CD14-positive monocyte (primary cell): Measurements from ENCODE around the gene PDGFB. TPM values are rescaled to one million over a fixed set of nuclear protein-coding genes. Genes with fewer than 3 reads are reported as not detected.

Experiments
- DNase-seq, 3 donors: peaks; one replicate each; pipeline ENCODE4 v3.0.0-alpha.2; 2011 to 2022
- H2AFZ ChIP-seq: 2 replicates; pipeline ENCODE4 v1.6.0; 2012; ENCODE audit warnings: mild to moderate bottlenecking, low read depth, low read length, inconsistent platforms; ENCODE audit not compliant: insufficient read depth, poor library complexity, severe bottlenecking
- H3K27ac ChIP-seq, 2 donors: 1 replicate in 1 of 2; 2 replicates in 1 of 2; pipeline ENCODE4 v1.5.1; 2012 to 2013; ENCODE audit warnings: low read length in 2 of 2, control low read depth in 1 of 2, inconsistent platforms in 1 of 2, low read depth in 1 of 2, mild to moderate bottlenecking in 1 of 2
- H3K27me3 ChIP-seq, 2 donors: one replicate each; pipeline versions ENCODE4 v1.6.0 to v1.6.1; 2011 to 2013; ENCODE audit warnings: low read length in 2 of 2; ENCODE audit not compliant: control insufficient read depth in 2 of 2, insufficient read depth in 2 of 2
- H3K36me3 ChIP-seq, 2 donors: replicated peaks in 1 of 2; 1 replicate in 1 of 2; 2 replicates in 1 of 2; pipeline versions ENCODE4 v1.5.1 to v1.6.1; 2012 to 2013; ENCODE audit warnings: low read length in 2 of 2, control low read depth in 1 of 2, inconsistent platforms in 1 of 2, mild to moderate bottlenecking in 1 of 2; ENCODE audit not compliant: insufficient read depth in 2 of 2, control insufficient read depth in 1 of 2
- H3K4me1 ChIP-seq, 2 donors: 1 replicate in 1 of 2; 2 replicates in 1 of 2; pipeline versions ENCODE4 v1.5.1 to v1.6.1; 2012 to 2013; ENCODE audit warnings: low read length in 2 of 2, control low read depth in 1 of 2, inconsistent platforms in 1 of 2, mild to moderate bottlenecking in 1 of 2, moderate library complexity in 1 of 2; ENCODE audit not compliant: insufficient read depth in 2 of 2, control insufficient read depth in 1 of 2
- H3K4me2 ChIP-seq: replicated peaks from 2 replicates; pipeline ENCODE3; 2012; ENCODE audit warnings: low read length, moderate library complexity, mild to moderate bottlenecking; ENCODE audit not compliant: poor library complexity, severe bottlenecking; ENCODE audit errors: extremely low read depth
- H3K4me3 ChIP-seq, 3 experiments: fragments of 200-600 bp in 1 of 3; sonication (generic) in 1 of 3; replicated peaks in 1 of 3; 1 replicate in 2 of 3; 2 replicates in 1 of 3; pipeline ENCODE4 v1.5.1; 2011 to 2013; ENCODE audit warnings: low read length in 3 of 3, mild to moderate bottlenecking in 3 of 3, control low read depth in 2 of 3, low read depth in 2 of 3, inconsistent platforms in 1 of 3, moderate library complexity in 1 of 3
- H3K79me2 ChIP-seq: 2 replicates; pipeline ENCODE4 v1.6.0; 2012; ENCODE audit warnings: mild to moderate bottlenecking, control low read depth, inconsistent platforms, low read length, moderate library complexity; ENCODE audit not compliant: insufficient read depth
- H3K9ac ChIP-seq: 2 replicates; pipeline ENCODE4 v1.6.0; 2017; ENCODE audit warnings: low read length, mild to moderate bottlenecking; ENCODE audit not compliant: insufficient read depth, poor library complexity, severe bottlenecking
- H3K9me3 ChIP-seq, 2 donors: replicated peaks in 1 of 2; 1 replicate in 1 of 2; 2 replicates in 1 of 2; pipeline versions ENCODE4 v1.5.1 to v1.6.1; 2012 to 2013; ENCODE audit warnings: low read length in 2 of 2, control low read depth in 1 of 2; ENCODE audit not compliant: control insufficient read depth in 1 of 2, insufficient read depth in 1 of 2
- H4K20me1 ChIP-seq: 2 replicates; pipeline ENCODE4 v1.6.0; 2012; ENCODE audit warnings: mild to moderate bottlenecking, low read length, control low read depth, moderate library complexity; ENCODE audit not compliant: insufficient read depth
- H3K27ac Mint-ChIP-seq, 7 donors: one replicate each; pipeline ENCODE4 v1.8.0; 2020; ENCODE audit warnings: mild to moderate bottlenecking in 7 of 7, mixed read lengths in 7 of 7, moderate library complexity in 6 of 7, inconsistent platforms in 2 of 7
- H3K27me3 Mint-ChIP-seq, 3 donors: one replicate each; pipeline ENCODE4 v1.8.0; 2021 to 2022; ENCODE audit warnings: low read depth in 3 of 3, mild to moderate bottlenecking in 3 of 3, mixed read lengths in 3 of 3, moderate library complexity in 3 of 3, inconsistent platforms in 1 of 3
- H3K36me3 Mint-ChIP-seq, 2 donors: one replicate each; pipeline ENCODE4 v1.8.0; 2020; ENCODE audit warnings: mixed read lengths in 2 of 2, inconsistent platforms in 1 of 2, mild to moderate bottlenecking in 1 of 2
- H3K4me1 Mint-ChIP-seq: one replicate; pipeline ENCODE4 v1.8.0; 2020; ENCODE audit warnings: mild to moderate bottlenecking, mixed read lengths
- H3K4me3 Mint-ChIP-seq, 2 donors: one replicate each; pipeline ENCODE4 v1.8.0; 2020; ENCODE audit warnings: mild to moderate bottlenecking in 2 of 2, mixed read lengths in 2 of 2, moderate library complexity in 1 of 2
- H3K9me3 Mint-ChIP-seq, 7 donors: one replicate each; pipeline ENCODE4 v1.8.0; 2020 to 2022; ENCODE audit warnings: mixed read lengths in 7 of 7, mild to moderate bottlenecking in 6 of 7, moderate library complexity in 6 of 7, inconsistent platforms in 2 of 7
- CTCF ChIP-seq: fragments of 200-600 bp; IDR thresholded peaks from one replicate; pipeline ENCODE4 v1.8.0; 2022; ENCODE audit warnings: antibody characterized with exemption, mild to moderate bottlenecking
- WGBS: methylation state at CpG from one replicate; pipeline ENCODE4 v1.1.5; 2013; ENCODE audit warnings: missing lambda C conversion rate; ENCODE audit not compliant: insufficient coverage; 5-methylcytosine and 5-hydroxymethylcytosine counted together
- intact Hi-C, 2 donors: fragments of 100-400 bp; cut with micrococcal nuclease; formaldehyde crosslinking; loops; one replicate each; pipeline versions ENCODE4 v1.15.0 to v1.15.1; 2023
- polyA plus RNA-seq, 3 donors: library from polyadenylated mRNA; depleted of rRNA in 1 of 3; unstranded in 2 of 3; stranded (reverse) in 1 of 3; fragments of 300-500 nt in 2 of 3; fragments of >200 nt in 1 of 3; fragmentation: Illumina TruSeq in 2 of 3; gene quantifications; 1 replicate in 2 of 3; 2 replicates in 1 of 3; pipeline ENCODE4 v1.2.3, GENCODE V29; 2012 to 2021

Gene PDGFB
- polyA plus RNA-seq, 3 donors: 0.15 TPM; not detected in 2

DNA sequence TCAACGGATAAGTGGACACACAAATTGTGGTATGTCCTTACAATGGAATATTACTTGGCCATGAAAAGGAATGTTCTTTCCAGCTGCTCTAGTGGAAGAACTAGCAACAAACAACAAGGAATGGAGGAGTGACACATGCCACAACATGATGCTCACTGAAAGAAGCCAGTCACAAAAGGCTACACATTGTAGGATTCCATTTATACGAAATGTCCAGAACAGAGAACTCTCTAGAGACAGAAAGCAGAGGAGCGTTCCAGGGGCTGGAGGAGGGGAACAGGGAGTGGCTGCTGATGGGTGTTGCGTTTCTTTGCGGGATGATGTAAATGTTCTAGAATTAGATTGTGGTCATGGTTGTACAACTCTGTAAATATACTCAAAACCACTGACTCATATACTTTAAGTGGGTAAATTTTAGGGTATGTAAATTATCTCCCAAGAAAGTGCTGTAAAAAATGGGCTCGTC lies 32.4 kb upstream of the PDGFB start:
- Mint-ChIP-seq H3K27ac (peak overlapping the region; percentile 81 to 96 (median 90)), H3K9me3 (peaks cover 2 to 14% (median 8%) of the 10 kb centered on the region in 7 donors), H3K4me3 (peak overlapping the region in 1 of 2 donors; percentile 63), H3K4me1 (peaks cover 42% of the 10 kb centered on the region), H3K36me3 (peaks cover 0 to 6% of the 10 kb centered on the region in 2 donors), H3K27me3 (peaks cover 32 to 54% (median 50%) of the 10 kb centered on the region in 3 donors)
- Histone ChIP-seq H3K9me3 (no peaks in the 10 kb centered on the region), H3K79me2 (no peaks in the 10 kb centered on the region), H3K4me1 (peaks cover 33 to 44% of the 10 kb centered on the region in 2 donors), H3K36me3 (no peaks in the 10 kb centered on the region), H4K20me1 (no peaks in the 10 kb centered on the region), H2AFZ (no peak overlapping the region), H3K9ac (peak overlapping the region; percentile 15), H3K4me3 (peak overlapping the region in 1 of 3 experiments; percentile 11), H3K4me2 (peak overlapping the region; percentile 28), H3K27ac (peak overlapping the region in 1 of 2 donors; percentile 77), H3K27me3 (peaks cover 3 to 31% of the 10 kb centered on the region in 2 donors)
- peak; percentile 61 to 83 (median 72) for DNase-seq
- WGBS: no CpG with 5 or more reads among the region's 6 CpGs
- intact Hi-C loops: loop anchor here (2.0 to 5.0 kb wide), 3 partner anchors 32 to 335 kb away; no protein-coding TSS in a partner anchor
- TF ChIP-seq CTCF: no peak

DNA sequence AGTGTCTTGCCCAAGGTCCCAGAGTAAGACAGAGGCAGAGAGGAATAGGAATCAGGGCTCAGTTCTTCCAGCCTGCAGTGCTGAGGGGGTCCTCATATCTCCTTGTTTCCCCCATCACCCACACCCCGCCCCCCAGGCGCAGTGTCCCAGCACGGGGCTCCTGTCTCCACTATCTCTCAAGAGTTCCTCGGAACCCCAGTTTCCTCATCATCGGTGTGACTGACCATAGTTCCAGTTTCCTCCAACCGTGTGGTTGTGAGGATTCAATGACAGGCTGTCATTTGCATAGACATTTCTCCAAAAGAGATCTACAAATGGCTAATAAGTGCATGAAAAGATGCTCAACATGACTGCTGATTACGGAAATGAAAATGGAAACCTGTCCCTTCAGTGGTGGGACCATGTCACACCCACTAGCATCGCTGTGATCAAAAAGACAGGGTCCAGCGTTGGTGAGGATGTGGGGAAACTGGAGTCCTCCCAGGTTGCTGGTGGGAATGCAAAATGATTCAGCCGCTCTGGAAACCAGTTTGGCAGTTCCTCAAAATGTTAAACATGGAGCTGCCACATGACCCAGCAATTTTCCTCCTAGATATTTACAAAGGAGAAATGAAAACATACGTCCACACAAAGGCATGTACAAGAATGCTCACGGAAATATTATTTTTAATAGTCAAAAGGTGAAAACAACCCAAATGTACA lies 31.8 kb upstream of the PDGFB start:
- H3K4me1 Mint-ChIP-seq: peaks cover 36% of the 10 kb centered on the region
- H4K20me1 ChIP-seq: no peaks in the 10 kb centered on the region

More for the DNA sequence above, 31.8 kb upstream of the PDGFB start:
- H3K27ac Mint-ChIP-seq: peak overlapping the region; percentile 80 to 96 (median 83)
- peak; percentile 47 to 79 (median 56) for DNase-seq
- H3K9me3 Mint-ChIP-seq: peaks cover 2 to 14% (median 8%) of the 10 kb centered on the region in 7 donors
- 90% methylated on average over 2 of the region's 12 CpGs for WGBS
- H3K4me3 Mint-ChIP-seq: peak overlapping the region; percentile 6 to 63
- no peaks in the 10 kb centered on the region for H3K9me3 ChIP-seq
- no peak overlapping the region for H3K4me3 ChIP-seq
- peak overlapping the region in 1 of 2 donors; percentile 77 for H3K27ac ChIP-seq
- no peaks in the 10 kb centered on the region for H3K36me3 ChIP-seq
- H3K27me3 ChIP-seq: peaks cover 3 to 31% of the 10 kb centered on the region in 2 donors
- intact Hi-C loops: loop anchor here (2.0 to 5.0 kb wide), 3 partner anchors 32 to 334 kb away; no protein-coding TSS in a partner anchor
- no peak overlapping the region for H3K9ac ChIP-seq
- no peaks in the 10 kb centered on the region for H3K79me2 ChIP-seq
- peaks cover 27 to 38% of the 10 kb centered on the region in 2 donors for H3K4me1 ChIP-seq
- H2AFZ ChIP-seq: no peak overlapping the region
- no peak for TF ChIP-seq CTCF
- H3K27me3 Mint-ChIP-seq: peaks cover 32 to 51% (median 48%) of the 10 kb centered on the region in 3 donors
- peak overlapping the region; percentile 28 for H3K4me2 ChIP-seq
- H3K36me3 Mint-ChIP-seq: peaks cover 0 to 6% of the 10 kb centered on the region in 2 donors
